Stomach (tissue), 9 donors: Measurements from ENCODE around the gene GYG2. TPM values are rescaled to one million over a fixed set of nuclear protein-coding genes. Genes with fewer than 3 reads are reported as not detected.

ENCODE experiments used
- DNase-seq, 2 donors: peaks; one replicate each; pipeline versions ENCODE4 v3.0.0 to v3.0.0-alpha.2; 2013 to 2019
- H3K27ac ChIP-seq, 5 donors: fragments of 200-600 bp in 4 of 5; sonication (generic) in 4 of 5; one replicate each; pipeline ENCODE4 v1.5.1; 2013 to 2019; ENCODE audit warnings: mild to moderate bottlenecking in 1 of 5, moderate library complexity in 1 of 5
- H3K27me3 ChIP-seq, 3 donors: fragments of 200-600 bp; sonication (generic); one replicate each; pipeline ENCODE4 v1.5.1; 2017 to 2019; ENCODE audit warnings: mixed run types in 1 of 3
- H3K36me3 ChIP-seq, 4 donors: fragments of 200-600 bp; sonication (generic); 1 replicate in 3 of 4; 2 replicates in 1 of 4; pipeline ENCODE4 v1.5.1; 2016 to 2019
- H3K4me1 ChIP-seq, 4 donors: fragments of 200-600 bp; sonication (generic); one replicate each; pipeline ENCODE4 v1.5.1; 2016 to 2019
- H3K4me3 ChIP-seq, 4 donors: fragments of 200-600 bp; sonication (generic) in 3 of 4; one replicate each; pipeline ENCODE4 v1.5.1; 2016 to 2019; ENCODE audit warnings: mild to moderate bottlenecking in 1 of 4
- H3K9me3 ChIP-seq, 4 donors: fragments of 200-600 bp; sonication (generic); one replicate each; pipeline ENCODE4 v1.5.1; 2016 to 2019
- EP300 ChIP-seq: sonication (generic); formaldehyde crosslinking; IDR thresholded peaks from one replicate; pipeline ENCODE4 v1.6.1; 2017; ENCODE audit warnings: antibody characterized with exemption
- POLR2A ChIP-seq, 4 donors: fragments of 450-650 bp; IDR thresholded peaks; one replicate each; pipeline ENCODE4 v1.6.1; 2016; ENCODE audit warnings: antibody characterized with exemption in 4 of 4, control low read depth in 2 of 4, mild to moderate bottlenecking in 1 of 4, moderate library complexity in 1 of 4
- POLR2AphosphoS5 ChIP-seq, 3 donors: sonication (generic); formaldehyde crosslinking; IDR thresholded peaks; one replicate each; pipeline ENCODE4 v1.6.1; 2016; ENCODE audit warnings: antibody characterized with exemption in 3 of 3
- WGBS, 5 donors: extraction: QIAGEN DNeasy Blood & Tissue Kit in 3 of 5; methylation state at CpG; one replicate each; pipeline versions ENCODE4 v1.1.5 to v1.1.7; 2013 to 2018; 5-methylcytosine and 5-hydroxymethylcytosine counted together
- intact Hi-C: fragments of 100-400 bp; cut with DNase I; formaldehyde crosslinking; loops from one replicate; pipeline ENCODE4 v1.15.1; 2023; ENCODE audit warnings: low total_unique reads
- polyA plus RNA-seq, 3 donors: library from polyadenylated mRNA; stranded (reverse); fragments of 200-250 nt; gene quantifications; one replicate each; pipeline ENCODE4 v1.2.3, GENCODE V29; 2013
- total RNA-seq, 5 donors: library from RNA; depleted of rRNA; stranded (reverse); fragments of >200 nt; gene quantifications; one replicate each; pipeline versions ENCODE4 v1.1.0 to v1.2.3, GENCODE V29; 2014 to 2016
- TF ChIP-seq, protein P1 (sequence below), 7 experiments: fragments of 450-650 bp in 4 of 7; fragments of 200-600 bp in 3 of 7; sonication (generic) in 3 of 7; IDR thresholded peaks; one replicate each; pipeline ENCODE4 v1.5.1; 2016 to 2019; ENCODE audit warnings: antibody characterized with exemption in 7 of 7, control low read depth in 2 of 7, mild to moderate bottlenecking in 1 of 7
- donor health status: healthy with polysubstance abuse.
- donor health status: Bipolar disorder and iron deficiency.
- donor health status: healthy.

Gene GYG2
- total and polyA plus RNA-seq, 8 donors, result 2.2 to 6.2 (median 5.5) TPM

- Histone ChIP-seq H3K4me1 (no peaks in the 10 kb centered on the region), H3K4me3 (no peak overlapping the region), H3K27ac (no peak overlapping the region), H3K36me3 (no peaks in the 10 kb centered on the region), H3K27me3 (no peaks in the 10 kb centered on the region), H3K9me3 (peaks cover 0 to 3% (median 0%) of the 10 kb centered on the region in 4 donors)
- TF ChIP-seq, protein P1, sequence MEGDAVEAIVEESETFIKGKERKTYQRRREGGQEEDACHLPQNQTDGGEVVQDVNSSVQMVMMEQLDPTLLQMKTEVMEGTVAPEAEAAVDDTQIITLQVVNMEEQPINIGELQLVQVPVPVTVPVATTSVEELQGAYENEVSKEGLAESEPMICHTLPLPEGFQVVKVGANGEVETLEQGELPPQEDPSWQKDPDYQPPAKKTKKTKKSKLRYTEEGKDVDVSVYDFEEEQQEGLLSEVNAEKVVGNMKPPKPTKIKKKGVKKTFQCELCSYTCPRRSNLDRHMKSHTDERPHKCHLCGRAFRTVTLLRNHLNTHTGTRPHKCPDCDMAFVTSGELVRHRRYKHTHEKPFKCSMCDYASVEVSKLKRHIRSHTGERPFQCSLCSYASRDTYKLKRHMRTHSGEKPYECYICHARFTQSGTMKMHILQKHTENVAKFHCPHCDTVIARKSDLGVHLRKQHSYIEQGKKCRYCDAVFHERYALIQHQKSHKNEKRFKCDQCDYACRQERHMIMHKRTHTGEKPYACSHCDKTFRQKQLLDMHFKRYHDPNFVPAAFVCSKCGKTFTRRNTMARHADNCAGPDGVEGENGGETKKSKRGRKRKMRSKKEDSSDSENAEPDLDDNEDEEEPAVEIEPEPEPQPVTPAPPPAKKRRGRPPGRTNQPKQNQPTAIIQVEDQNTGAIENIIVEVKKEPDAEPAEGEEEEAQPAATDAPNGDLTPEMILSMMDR (IDR thresholded peaks at IDR 0.05), result no peak
- TF ChIP-seq POLR2AphosphoS5 (IDR thresholded peaks at IDR 0.05) (no peak), POLR2A (IDR thresholded peaks at IDR 0.05) (no peak), EP300 (no peak)
- no peak for DNase-seq
- intact Hi-C loops, result no loop called here
- WGBS, 5 donors, result 91 to 97% (median 93%) methylated on average over 7 of the region's 7 CpGs
Measured at GRCh38 chrX:2872671-2873277, 44.0 kb downstream of the GYG2 start.

- intact Hi-C loops, result no loop called here
- DNase-seq, result no peak
- Histone ChIP-seq H3K36me3 (no peaks in the 10 kb centered on the region), H3K4me3 (no peak overlapping the region), H3K27ac (no peak overlapping the region), H3K27me3 (no peaks in the 10 kb centered on the region), H3K9me3 (peaks cover 0 to 3% (median 0%) of the 10 kb centered on the region in 4 donors), H3K4me1 (no peaks in the 10 kb centered on the region)
- TF ChIP-seq POLR2AphosphoS5 (IDR thresholded peaks at IDR 0.05), result no peak
- TF ChIP-seq, protein P1 (IDR thresholded peaks at IDR 0.05), result no peak
- TF ChIP-seq EP300, result no peak
- TF ChIP-seq POLR2A (IDR thresholded peaks at IDR 0.05), result no peak
- 89 to 92% (median 91%) methylated on average over 5 of the region's 5 CpGs for WGBS, 5 donors
Measured at GRCh38 chrX:2874222-2875135, 45.7 kb downstream of the GYG2 start.

- Histone ChIP-seq H3K27me3 (no peaks in the 10 kb centered on the region), H3K4me3 (no peak overlapping the region), H3K9me3 (peaks cover 0 to 3% (median 0%) of the 10 kb centered on the region in 4 donors), H3K27ac (no peak overlapping the region), H3K36me3 (no peaks in the 10 kb centered on the region), H3K4me1 (no peaks in the 10 kb centered on the region)
- DNase-seq, result no peak
- TF ChIP-seq POLR2AphosphoS5 (IDR thresholded peaks at IDR 0.05) (no peak), EP300 (no peak), POLR2A (IDR thresholded peaks at IDR 0.05) (no peak)
- TF ChIP-seq, protein P1 (IDR thresholded peaks at IDR 0.05), result no peak
- intact Hi-C loops, result no loop called here
- WGBS, 5 donors, result 95 to 100% (median 97%) methylated on average over 3 of the region's 3 CpGs
Measured at GRCh38 chrX:2875136-2875481, 46.4 kb downstream of the GYG2 start.

GRCh38 chrX:2875798-2876399 lies 47.2 kb downstream of the GYG2 start:
- peak in 1 of 2 donors; percentile 23 for DNase-seq
- H3K27ac ChIP-seq, result no peak overlapping the region
- peaks cover 0 to 3% (median 0%) of the 10 kb centered on the region in 4 donors for H3K9me3 ChIP-seq
- TF ChIP-seq, protein P1 (IDR thresholded peaks at IDR 0.05), result peak in 4 of 7 experiments; percentile 10 to 51 (median 28)
- no peak for TF ChIP-seq POLR2A (IDR thresholded peaks at IDR 0.05)
- TF ChIP-seq EP300, result no peak
- H3K4me1 ChIP-seq, result no peaks in the 10 kb centered on the region
- no peak overlapping the region for H3K4me3 ChIP-seq
- no peaks in the 10 kb centered on the region for H3K36me3 ChIP-seq
- H3K27me3 ChIP-seq, result no peaks in the 10 kb centered on the region
- WGBS, 5 donors, result 60 to 73% (median 68%) methylated on average over 6 of the region's 6 CpGs
- intact Hi-C loops, result no loop called here
